ENCODE data around the gene FUT2.

The FUT2 gene

GRCh38 chr19:48750771-48751504, 55.2 kb downstream of the FUT2 start:
- peaks cover 23% of the 10 kb centered on the region for H3K27me3 ChIP-seq (ENCODE audit: insufficient read depth, low read length)
- no peaks in the 10 kb centered on the region for H3K9me3 ChIP-seq (ENCODE audit: insufficient read depth, low read depth, low read length)
- no peak overlapping the region for H3K27ac ChIP-seq (ENCODE audit: low read length)
- peaks cover 23% of the 10 kb centered on the region for H3K36me3 ChIP-seq (ENCODE audit: insufficient read depth, low read depth, low read length)
- peak overlapping the region; percentile 82; the same call in 1 of the 2 replicates for H3K9ac ChIP-seq (ENCODE audit: low read depth, low read length)
- H3K4me1 ChIP-seq (ENCODE audit: insufficient read depth, low read length), result peaks cover 11% of the 10 kb centered on the region; the same call in 1 of the 2 replicates
- peak overlapping the region; percentile 85; the same call in 1 of the 2 replicates for H3K4me3 ChIP-seq (ENCODE audit: low read length)

GRCh38 chr19:48751845-48752495, 56.2 kb downstream of the FUT2 start:
- Histone ChIP-seq H3K4me3 (ENCODE audit: low read length) (peak overlapping the region; percentile 85), H3K9ac (ENCODE audit: low read depth, low read length) (peak overlapping the region; percentile 82; the same call in 1 of the 2 replicates), H3K36me3 (ENCODE audit: insufficient read depth, low read depth, low read length) (peaks cover 23% of the 10 kb centered on the region), H3K27ac (ENCODE audit: low read length) (peak overlapping the region; percentile 27), H3K4me1 (ENCODE audit: insufficient read depth, low read length) (peaks cover 11% of the 10 kb centered on the region; the same call in 1 of the 2 replicates), H3K27me3 (ENCODE audit: insufficient read depth, low read length) (peaks cover 23% of the 10 kb centered on the region), H3K9me3 (ENCODE audit: insufficient read depth, low read depth, low read length) (no peaks in the 10 kb centered on the region)

GRCh38 chr19:48752496-48753365, 57.0 kb downstream of the FUT2 start, which contains the start of gene FUT1:
Gene FUT1, minus strand, starts transcription at chr19:48752641. Its CDS starts 1,360 bp downstream, at chr19:48751281.
- H3K4me1 ChIP-seq (ENCODE audit: insufficient read depth, low read length), result peaks cover 11% of the 10 kb centered on the region; the same call in 1 of the 2 replicates
- peaks cover 23% of the 10 kb centered on the region for H3K36me3 ChIP-seq (ENCODE audit: insufficient read depth, low read depth, low read length)
- H3K9me3 ChIP-seq (ENCODE audit: insufficient read depth, low read depth, low read length), result no peaks in the 10 kb centered on the region
- H3K4me3 ChIP-seq (ENCODE audit: low read length), result peak within 1 kb of the TSS; percentile 85
- H3K27ac ChIP-seq (ENCODE audit: low read length), result peak within 1 kb of the TSS; percentile 27
- H3K27me3 ChIP-seq (ENCODE audit: insufficient read depth, low read length), result peaks cover 23% of the 10 kb centered on the region
- peak within 1 kb of the TSS; percentile 82; the same call in 1 of the 2 replicates for H3K9ac ChIP-seq (ENCODE audit: low read depth, low read length)

- Histone ChIP-seq H3K4me3 (ENCODE audit: low read length) (no peak within 1 kb of the TSS), H3K27me3 (ENCODE audit: insufficient read depth, low read length) (peaks cover 23% of the 10 kb centered on the region), H3K9ac (ENCODE audit: low read depth, low read length) (peak within 1 kb of the TSS; percentile 11; the same call in 1 of the 2 replicates), H3K27ac (ENCODE audit: low read length) (no peak within 1 kb of the TSS), H3K9me3 (ENCODE audit: insufficient read depth, low read depth, low read length) (no peaks in the 10 kb centered on the region), H3K36me3 (ENCODE audit: insufficient read depth, low read depth, low read length) (peaks cover 6% of the 10 kb centered on the region), H3K4me1 (ENCODE audit: insufficient read depth, low read length) (peaks cover 11% of the 10 kb centered on the region; the same call in 1 of the 2 replicates)
These were observed 59.4 kb downstream of the FUT2 start, which contains the start of gene FGF21 for GRCh38 chr19:48755084-48755641. Gene FGF21, plus strand, starts transcription at chr19:48755524. Its CDS starts 713 bp downstream, at chr19:48756237.

Measured in iPS-20b (cell line).